Measurements from ENCODE around the gene UGGT1. TPM values are rescaled to one million over a fixed set of nuclear protein-coding genes. Genes with fewer than 3 reads are reported as not detected.

UGGT1 gene
- total RNA-seq, 1 donor from 2014 or later, result 58.7 TPM

DNA sequence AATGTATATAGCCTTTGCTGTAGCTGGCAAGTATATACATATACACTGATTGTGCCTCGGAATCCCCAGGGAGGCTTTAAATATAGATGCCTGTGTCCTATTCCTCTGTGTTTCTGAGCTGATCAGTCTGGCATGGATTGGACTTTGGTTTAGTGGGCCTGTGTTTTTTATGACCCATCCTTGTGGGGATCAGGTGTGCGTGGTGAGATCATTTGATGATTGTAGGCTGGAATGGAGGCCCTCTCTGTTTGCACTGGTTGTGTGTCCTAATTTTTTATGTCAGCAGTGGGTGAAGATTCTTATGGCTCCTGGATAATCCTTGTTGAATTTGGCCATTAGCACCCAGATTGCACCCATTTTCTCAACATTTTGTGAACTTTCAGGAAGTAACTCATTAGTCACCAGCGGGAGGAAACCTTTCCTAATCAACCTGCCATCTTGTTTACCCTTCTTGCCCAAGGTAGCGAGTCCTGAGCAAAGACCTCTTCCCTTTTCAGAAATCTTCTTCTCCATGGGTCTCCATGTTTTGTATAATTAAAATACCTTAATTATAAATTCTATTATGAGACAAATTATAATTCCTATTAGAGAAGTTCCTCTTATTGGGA lies 75.8 kb downstream of the UGGT1 start:
- no peak for DNase-seq (ENCODE audit: low read depth, low spot score)
- TF ChIP-seq, protein P1, sequence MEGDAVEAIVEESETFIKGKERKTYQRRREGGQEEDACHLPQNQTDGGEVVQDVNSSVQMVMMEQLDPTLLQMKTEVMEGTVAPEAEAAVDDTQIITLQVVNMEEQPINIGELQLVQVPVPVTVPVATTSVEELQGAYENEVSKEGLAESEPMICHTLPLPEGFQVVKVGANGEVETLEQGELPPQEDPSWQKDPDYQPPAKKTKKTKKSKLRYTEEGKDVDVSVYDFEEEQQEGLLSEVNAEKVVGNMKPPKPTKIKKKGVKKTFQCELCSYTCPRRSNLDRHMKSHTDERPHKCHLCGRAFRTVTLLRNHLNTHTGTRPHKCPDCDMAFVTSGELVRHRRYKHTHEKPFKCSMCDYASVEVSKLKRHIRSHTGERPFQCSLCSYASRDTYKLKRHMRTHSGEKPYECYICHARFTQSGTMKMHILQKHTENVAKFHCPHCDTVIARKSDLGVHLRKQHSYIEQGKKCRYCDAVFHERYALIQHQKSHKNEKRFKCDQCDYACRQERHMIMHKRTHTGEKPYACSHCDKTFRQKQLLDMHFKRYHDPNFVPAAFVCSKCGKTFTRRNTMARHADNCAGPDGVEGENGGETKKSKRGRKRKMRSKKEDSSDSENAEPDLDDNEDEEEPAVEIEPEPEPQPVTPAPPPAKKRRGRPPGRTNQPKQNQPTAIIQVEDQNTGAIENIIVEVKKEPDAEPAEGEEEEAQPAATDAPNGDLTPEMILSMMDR (conservative IDR thresholded peaks at IDR 0.05), result no peak
- H3K27ac Mint-ChIP-seq (ENCODE audit: unreplicated experiment), result no peak overlapping the region
- peaks cover 11% of the 10 kb centered on the region for H3K4me1 Mint-ChIP-seq
- peaks cover 3% of the 10 kb centered on the region for H3K36me3 Mint-ChIP-seq (ENCODE audit: low read depth)
- H3K9me3 Mint-ChIP-seq, result no peaks in the 10 kb centered on the region
- no peaks in the 10 kb centered on the region for H3K27me3 Mint-ChIP-seq (ENCODE audit: low read depth)
- H3K4me3 Mint-ChIP-seq, result no peak overlapping the region

DNA sequence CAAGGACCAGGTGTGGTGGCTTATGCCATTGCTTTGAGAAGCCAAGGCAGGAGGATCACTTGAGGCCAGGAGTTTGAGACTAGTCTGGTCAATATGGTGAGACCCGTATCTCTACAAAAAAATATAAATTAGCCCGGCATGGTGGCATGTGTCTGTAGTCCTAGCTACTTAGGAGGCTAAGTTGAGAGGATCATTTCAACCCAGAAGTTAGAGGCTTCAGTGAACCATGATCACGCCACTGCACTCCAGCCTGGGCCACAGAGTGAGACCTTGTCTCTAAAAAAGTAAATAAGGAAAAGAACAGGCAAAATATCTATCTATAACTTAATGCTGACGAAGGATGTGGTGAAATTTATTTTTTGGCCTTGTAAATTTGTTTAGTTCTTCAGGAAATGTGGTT lies 78.1 kb downstream of the UGGT1 start:
- TF ChIP-seq, protein P1 (conservative IDR thresholded peaks at IDR 0.05), result no peak
- Mint-ChIP-seq H3K9me3 (no peaks in the 10 kb centered on the region), H3K27ac (ENCODE audit: unreplicated experiment) (no peak overlapping the region), H3K4me1 (peaks cover 11% of the 10 kb centered on the region), H3K4me3 (no peak overlapping the region), H3K27me3 (ENCODE audit: low read depth) (no peaks in the 10 kb centered on the region), H3K36me3 (ENCODE audit: low read depth) (peaks cover 8% of the 10 kb centered on the region)
- no peak for DNase-seq (ENCODE audit: low read depth, low spot score)

DNA sequence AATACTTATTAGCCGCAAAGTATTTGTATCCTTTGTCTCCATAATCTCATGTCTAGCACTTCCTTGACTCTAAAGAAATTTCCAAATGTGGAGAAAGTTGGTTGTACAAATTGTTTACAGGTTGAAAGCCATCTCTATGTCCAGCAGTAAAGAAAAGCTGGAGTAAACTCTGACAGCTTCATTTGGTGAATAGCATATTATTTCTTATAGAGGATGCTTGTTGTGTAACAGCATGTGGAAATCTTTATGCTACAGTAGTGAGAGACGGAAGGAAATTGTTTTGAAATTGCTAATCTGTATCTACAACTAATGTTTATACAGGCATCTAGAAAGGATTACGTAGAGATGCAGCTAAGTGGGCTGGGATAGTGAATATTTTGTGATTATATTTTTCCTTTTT lies 78.5 kb downstream of the UGGT1 start:
- Mint-ChIP-seq H3K27me3 (ENCODE audit: low read depth) (no peaks in the 10 kb centered on the region), H3K27ac (ENCODE audit: unreplicated experiment) (no peak overlapping the region), H3K36me3 (ENCODE audit: low read depth) (peaks cover 8% of the 10 kb centered on the region)

DNA sequence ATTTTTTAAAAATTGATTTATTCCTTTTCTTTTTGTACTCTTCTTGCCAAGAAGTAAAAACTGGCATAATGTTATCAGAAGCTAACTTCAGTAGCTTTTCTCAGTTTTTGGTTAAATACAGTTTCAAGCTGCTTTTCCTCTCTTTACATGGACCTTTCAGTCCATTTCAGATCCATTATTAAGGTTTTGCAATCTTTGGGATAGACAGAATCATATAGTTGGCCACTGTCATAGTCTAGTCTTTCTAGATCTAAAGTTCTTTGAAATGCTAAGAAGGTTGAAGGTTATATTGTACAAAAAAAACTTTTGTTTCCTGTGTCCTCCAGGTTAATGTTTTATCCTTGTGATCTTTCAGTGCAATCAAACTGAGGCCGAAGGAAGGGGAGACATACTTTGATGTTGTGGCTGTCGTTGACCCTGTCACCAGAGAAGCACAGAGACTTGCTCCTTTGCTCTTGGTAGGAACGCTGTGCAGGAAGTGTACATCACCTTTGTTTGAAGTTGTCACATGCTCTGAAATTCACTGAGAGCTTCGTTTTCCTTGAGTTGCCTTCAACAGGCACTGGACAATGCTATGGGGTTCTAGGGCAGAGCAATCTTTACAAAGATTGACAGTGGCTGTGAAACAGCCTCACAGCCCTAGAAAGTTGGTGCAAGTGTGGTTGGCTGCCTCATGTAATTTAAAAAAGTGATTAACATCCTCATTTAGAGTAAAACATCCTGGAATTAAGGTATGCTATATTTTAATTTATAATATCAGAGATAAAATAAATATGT lies 79.1 kb downstream of the UGGT1 start:
- no peak for DNase-seq (ENCODE audit: low read depth, low spot score)
- Mint-ChIP-seq H3K4me1 (peaks cover 11% of the 10 kb centered on the region), H3K4me3 (no peak overlapping the region), H3K9me3 (no peaks in the 10 kb centered on the region), H3K27me3 (ENCODE audit: low read depth) (no peaks in the 10 kb centered on the region), H3K27ac (ENCODE audit: unreplicated experiment) (no peak overlapping the region), H3K36me3 (ENCODE audit: low read depth) (peaks cover 8% of the 10 kb centered on the region)
- TF ChIP-seq, protein P1 (conservative IDR thresholded peaks at IDR 0.05), result no peak

More for the DNA sequence above, 78.5 kb downstream of the UGGT1 start:
- Mint-ChIP-seq H3K9me3 (no peaks in the 10 kb centered on the region), H3K4me3 (no peak overlapping the region), H3K4me1 (peaks cover 11% of the 10 kb centered on the region)
- no peak for DNase-seq (ENCODE audit: low read depth, low spot score)
- TF ChIP-seq, protein P1 (conservative IDR thresholded peaks at IDR 0.05), result no peak

DNA sequence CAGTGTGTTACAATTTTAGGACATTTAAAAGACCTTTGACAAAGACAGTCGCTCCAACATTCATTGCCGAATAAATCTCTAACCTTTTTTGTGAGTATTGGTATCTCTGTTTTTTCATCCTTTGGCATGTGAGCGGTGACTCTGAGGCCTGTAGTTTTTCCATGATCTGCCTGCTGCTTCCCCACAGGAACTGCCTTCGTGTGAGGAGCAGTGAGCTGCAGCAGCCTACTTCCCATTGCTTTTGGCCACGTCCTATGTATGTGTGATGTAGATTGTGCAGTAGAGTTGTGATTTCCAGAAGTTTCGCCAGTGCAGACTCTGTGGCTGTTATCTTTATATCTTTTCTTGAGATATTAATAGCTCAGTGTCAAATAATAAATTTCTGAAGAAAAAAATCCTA lies 79.8 kb downstream of the UGGT1 start:
- Mint-ChIP-seq H3K4me3 (no peak overlapping the region), H3K27me3 (ENCODE audit: low read depth) (no peaks in the 10 kb centered on the region), H3K36me3 (ENCODE audit: low read depth) (peaks cover 8% of the 10 kb centered on the region), H3K4me1 (peaks cover 11% of the 10 kb centered on the region), H3K27ac (ENCODE audit: unreplicated experiment) (no peak overlapping the region), H3K9me3 (no peaks in the 10 kb centered on the region)
- DNase-seq (ENCODE audit: low read depth, low spot score), result no peak
- TF ChIP-seq, protein P1 (conservative IDR thresholded peaks at IDR 0.05), result no peak

All from neural crest cell (in vitro differentiated cells).